CD4-positive, alpha-beta T cell treated with Interleukin-6 at 100 ng/mL for 8 hours (primary cell): ENCODE results near the gene TCEA2.
A peak's percentile ranks its signal among the peaks of the same experiment; 100 is the strongest.

ENCODE experiments used
- DNase-seq: peaks from one replicate; pipeline ENCODE4 v3.0.0-alpha.2; 2020; ENCODE audit warnings: mixed read lengths, low spot score

The TCEA2 gene

GRCh38 chr20:64062596-64063388 lies at the start of gene TCEA2:
Gene TCEA2 (plus strand): TSS chr20:64063198. CDS start chr20:64063313, 115 bp downstream.
- peak; percentile 94 for DNase-seq

GRCh38 chr20:64015635-64016034 lies 47.4 kb upstream of the TCEA2 start:
- no peak for DNase-seq

- no peak for DNase-seq
These were observed 41.6 kb upstream of the TCEA2 start for GRCh38 chr20:64021124-64021975.

GRCh38 chr20:64022671-64023360 lies 40.2 kb upstream of the TCEA2 start:
- no peak for DNase-seq

- DNase-seq = no peak
These were observed 39.4 kb upstream of the TCEA2 start for GRCh38 chr20:64023361-64024140.

GRCh38 chr20:64024141-64024990 lies 38.6 kb upstream of the TCEA2 start:
- DNase-seq = no peak

- DNase-seq = no peak
These were observed 37.7 kb upstream of the TCEA2 start for GRCh38 chr20:64025101-64025825.

- no peak for DNase-seq
These were observed 37.1 kb upstream of the TCEA2 start for GRCh38 chr20:64025826-64026412.

GRCh38 chr20:64027981-64028685 lies 34.9 kb upstream of the TCEA2 start:
- DNase-seq = no peak

GRCh38 chr20:64029293-64030117 lies 33.5 kb upstream of the TCEA2 start:
- no peak for DNase-seq

- DNase-seq = no peak
These were observed 32.4 kb upstream of the TCEA2 start for GRCh38 chr20:64030371-64031134.

- DNase-seq = no peak
These were observed 31.1 kb upstream of the TCEA2 start for GRCh38 chr20:64031822-64032314.

GRCh38 chr20:64032706-64033624 lies 30.0 kb upstream of the TCEA2 start:
- no peak for DNase-seq

- no peak for DNase-seq
These were observed 29.0 kb upstream of the TCEA2 start for GRCh38 chr20:64033981-64034493.

- no peak for DNase-seq
These were observed 27.7 kb upstream of the TCEA2 start for GRCh38 chr20:64035066-64035932.
